SK-N-SH (cell line): ENCODE results near the gene RCAN1. TPM values are rescaled to one million over a fixed set of nuclear protein-coding genes. Genes with fewer than 3 reads are reported as not detected.

ENCODE experiments used
- CTCF ChIA-PET: fragments of 300-600, 350-600 bp; formaldehyde crosslinking; extraction: SDS; loops from one replicate; lab custom pipeline; 2021; lab: Yijun Ruan, JAX
- POLR2A ChIA-PET: fragments of 350-600 bp; sonication (Branson Sonifier 250); formaldehyde crosslinking; extraction: SDS; loops from one replicate; lab custom pipeline; 2020; ENCODE audit warnings: antibody characterized with exemption, inconsistent platforms; lab: Yijun Ruan, JAX
- DNase-seq: peaks from one replicate; pipeline ENCODE4 v3.0.0; 2012
- H2AFZ ChIP-seq: fragments of 200-600 bp; sonication (generic); 2 replicates; pipeline ENCODE4 v1.8.1; 2016; ENCODE audit warnings: antibody characterized with exemption, mild to moderate bottlenecking, low read depth
- H3F3A ChIP-seq: fragments of 200-600 bp; sonication (generic); replicated peaks from 2 replicates; pipeline ENCODE3; 2016; ENCODE audit warnings: antibody characterized with exemption, mild to moderate bottlenecking; ENCODE audit not compliant: insufficient read depth
- H3K27ac ChIP-seq, 2 experiments: fragments of 200-500 bp in 1 of 2; fragments of 200-600 bp in 1 of 2; sonication (Bioruptor generic) in 1 of 2; sonication (generic), shearing (Covaris generic) in 1 of 2; 2 replicates each; pipeline versions ENCODE4 v1.5.1 to v1.6.1; 2014 to 2016; ENCODE audit warnings: low read depth in 2 of 2, inconsistent platforms in 1 of 2, low read length in 1 of 2, mild to moderate bottlenecking in 1 of 2, mixed read lengths in 1 of 2
- H3K27me3 ChIP-seq: fragments of 200-600 bp; sonication (generic), shearing (Covaris generic); 2 replicates; pipeline ENCODE4 v1.6.1; 2016; ENCODE audit warnings: mixed run types; ENCODE audit not compliant: insufficient read depth
- H3K36me3 ChIP-seq, 2 experiments: fragments of 200-500 bp in 1 of 2; fragments of 200-600 bp in 1 of 2; sonication (Bioruptor generic) in 1 of 2; sonication (generic) in 1 of 2; replicated peaks in 1 of 2; 2 replicates each; pipeline versions ENCODE3 to v1.5.1; 2014 to 2016; ENCODE audit warnings: low read length in 1 of 2, mild to moderate bottlenecking in 1 of 2; ENCODE audit not compliant: insufficient read depth in 2 of 2, control insufficient read depth in 1 of 2
- H3K4me1 ChIP-seq, 2 experiments: fragments of 200-500 bp in 1 of 2; fragments of 200-600 bp in 1 of 2; sonication (Bioruptor generic) in 1 of 2; sonication (generic), shearing (Covaris generic) in 1 of 2; 2 replicates each; pipeline versions ENCODE4 v1.5.1 to v1.6.1; 2014 to 2016; ENCODE audit warnings: low read depth in 1 of 2, low read length in 1 of 2, mixed run types in 1 of 2; ENCODE audit not compliant: insufficient read depth in 2 of 2, control insufficient read depth in 1 of 2
- H3K4me2 ChIP-seq: fragments of 200-600 bp; sonication (generic), shearing (Covaris generic); 2 replicates; pipeline ENCODE4 v1.6.1; 2017; ENCODE audit warnings: mixed run types
- H3K4me3 ChIP-seq, 2 experiments: fragments of 200-500 bp in 1 of 2; fragments of 200-600 bp in 1 of 2; sonication (Bioruptor generic) in 1 of 2; sonication (generic), shearing (Covaris generic) in 1 of 2; 2 replicates each; pipeline versions ENCODE4 v1.5.1 to v1.8.1; 2014 to 2016; ENCODE audit warnings: low read depth in 2 of 2, inconsistent platforms in 1 of 2, low read length in 1 of 2, mild to moderate bottlenecking in 1 of 2, mixed read lengths in 1 of 2, moderate library complexity in 1 of 2
- H3K79me2 ChIP-seq: fragments of 200-600 bp; sonication (generic); 2 replicates; pipeline ENCODE4 v1.8.1; 2017; ENCODE audit warnings: mild to moderate bottlenecking; ENCODE audit not compliant: insufficient read depth
- H3K9ac ChIP-seq: fragments of 200-600 bp; sonication (generic); 2 replicates; pipeline ENCODE4 v1.6.1; 2017; ENCODE audit warnings: mixed run types
- H3K9me2 ChIP-seq: fragments of 200-600 bp; sonication (generic); 2 replicates; pipeline ENCODE4 v1.6.1; 2017; ENCODE audit warnings: mixed run types
- H3K9me3 ChIP-seq: fragments of 200-600 bp; sonication (generic); 2 replicates; pipeline ENCODE4 v1.6.1; 2017; ENCODE audit warnings: mixed run types, mild to moderate bottlenecking, moderate library complexity
- H4K20me1 ChIP-seq: fragments of 200-600 bp; sonication (generic); 2 replicates; pipeline ENCODE4 v1.6.1; 2017; ENCODE audit warnings: mild to moderate bottlenecking, mixed run types; ENCODE audit not compliant: insufficient read depth
- ELF1 ChIP-seq: IDR thresholded peaks from 2 replicates; pipeline ENCODE4 v1.4.0; 2012
- EP300 ChIP-seq, 2 experiments: IDR thresholded peaks; 2 replicates each; pipeline versions ENCODE4 v1.4.0 to v1.6.1; 2012; ENCODE audit warnings: borderline replicate concordance in 1 of 2, low read depth in 1 of 2, low read length in 1 of 2
- EZH2phosphoT487 ChIP-seq: fragments of 200-600 bp; sonication (generic); IDR thresholded peaks from 2 replicates; pipeline ENCODE4 v1.6.1; 2017; ENCODE audit warnings: low read depth, mixed run types, mild to moderate bottlenecking, antibody characterized with exemption, moderate library complexity, borderline replicate concordance
- GABPA ChIP-seq: IDR thresholded peaks from 2 replicates; pipeline ENCODE4 v1.4.0; 2012; ENCODE audit warnings: low read depth, mild to moderate bottlenecking
- GATA2 ChIP-seq: sonication (generic); formaldehyde crosslinking; IDR thresholded peaks from 2 replicates; pipeline ENCODE4 v1.5.0; 2020; ENCODE audit warnings: mild to moderate bottlenecking, missing genetic modification reagents
- JUND ChIP-seq: IDR thresholded peaks from 2 replicates; pipeline ENCODE4 v1.4.0; 2012
- MAX ChIP-seq: IDR thresholded peaks from 2 replicates; pipeline ENCODE4 v1.4.0; 2012; ENCODE audit warnings: low read depth
- NRF1 ChIP-seq: IDR thresholded peaks from 2 replicates; pipeline ENCODE4 v1.6.1; 2012; ENCODE audit warnings: low read depth, mild to moderate bottlenecking, low read length
- PBX3 ChIP-seq: IDR thresholded peaks from 2 replicates; pipeline ENCODE4; 2012
- POLR2AphosphoS5 ChIP-seq: IDR thresholded peaks from 2 replicates; pipeline ENCODE4 v1.6.1; 2012; ENCODE audit warnings: low read depth, low read length
- RCOR1 ChIP-seq: fragments of 150-350 bp; IDR thresholded peaks from 2 replicates; pipeline ENCODE4 v1.6.1; 2017; ENCODE audit warnings: antibody characterized with exemption, low read length
- REST ChIP-seq: IDR thresholded peaks from 2 replicates; pipeline ENCODE4 v1.6.1; 2012; ENCODE audit warnings: mild to moderate bottlenecking, low read depth, low read length, moderate library complexity
- RFX5 ChIP-seq: IDR thresholded peaks from 2 replicates; pipeline ENCODE4 v1.6.1; 2012; ENCODE audit warnings: mild to moderate bottlenecking, improper control_type of control experiment, low read length
- SMC3 ChIP-seq: IDR thresholded peaks from 2 replicates; pipeline ENCODE4 v1.6.1; 2012; ENCODE audit warnings: low read depth, low read length, improper control_type of control experiment
- TCF12 ChIP-seq: IDR thresholded peaks from 2 replicates; pipeline ENCODE4 v1.4.0; 2012
- YY1 ChIP-seq: IDR thresholded peaks from 2 replicates; pipeline ENCODE4 v1.4.0; 2012; ENCODE audit warnings: low read depth, mild to moderate bottlenecking
- WGBS: methylation state at CpG from one replicate; pipeline ENCODE4 v1.1.6; 2017; ENCODE audit warnings: low lambda C conversion rate; 5-methylcytosine and 5-hydroxymethylcytosine counted together
- polyA plus RNA-seq, 3 experiments: library from polyadenylated mRNA; depleted of rRNA; stranded (reverse); fragments of >200 nt; gene quantifications; 2 replicates each; pipeline ENCODE4 v1.2.3, GENCODE V29; 2012

The RCAN1 gene
- polyA plus RNA-seq, 1 of the 3 experiments (the other 2 are of a cell fraction): 16.7 TPM

- 79% methylated on average over 3 of the region's 3 CpGs for WGBS
Measured at GRCh38 chr21:34543017-34543416, 71.9 kb downstream of the RCAN1 start.

GRCh38 chr21:34540206-34540605, 74.7 kb downstream of the RCAN1 start:
- H3K9ac ChIP-seq: no peak overlapping the region
- no peak overlapping the region for H3K27ac ChIP-seq
- WGBS: 94% methylated on average over 5 of the region's 5 CpGs
- no peaks in the 10 kb centered on the region for H4K20me1 ChIP-seq
- ChIA-PET CTCF (interaction anchor here (0.8 kb wide), 1 partner anchor 19 kb away, joined by 3 read pairs; no protein-coding TSS in a partner anchor), POLR2A (no interaction called here)
- no peak for DNase-seq
- no peak overlapping the region for H3K4me3 ChIP-seq
- no peak overlapping the region for H2AFZ ChIP-seq
- no peak overlapping the region for H3K4me2 ChIP-seq
- no peaks in the 10 kb centered on the region for H3K27me3 ChIP-seq
- TF ChIP-seq RFX5 (no peak), GATA2 (CRISPR knock-in tag) (no peak), YY1 (no peak), RCOR1 (no peak), PBX3 (no peak), SMC3 (no peak), REST (no peak), TCF12 (no peak), MAX (no peak), EZH2phosphoT487 (no peak), GABPA (no peak)
- H3K4me1 ChIP-seq: peaks cover 4 to 13% of the 10 kb centered on the region in 2 experiments; a peak in 2 of 4 replicates
- peaks cover 6% of the 10 kb centered on the region for H3F3A ChIP-seq
- H3K9me3 ChIP-seq: no peaks in the 10 kb centered on the region
- H3K36me3 ChIP-seq: no peaks in the 10 kb centered on the region
- H3K9me2 ChIP-seq: no peaks in the 10 kb centered on the region
- H3K79me2 ChIP-seq: no peaks in the 10 kb centered on the region

More at GRCh38 chr21:34543017-34543416, 71.9 kb downstream of the RCAN1 start:
- Histone ChIP-seq H4K20me1 (no peaks in the 10 kb centered on the region), H2AFZ (no peak overlapping the region), H3K79me2 (no peaks in the 10 kb centered on the region), H3K9me3 (no peaks in the 10 kb centered on the region), H3K4me1 (peaks cover 2 to 16% of the 10 kb centered on the region in 2 experiments; a peak in 3 of 4 replicates), H3K9ac (no peak overlapping the region), H3K27me3 (no peaks in the 10 kb centered on the region), H3K27ac (no peak overlapping the region), H3F3A (peaks cover 11% of the 10 kb centered on the region), H3K4me3 (no peak overlapping the region), H3K36me3 (no peaks in the 10 kb centered on the region), H3K4me2 (no peak overlapping the region), H3K9me2 (no peaks in the 10 kb centered on the region)
- DNase-seq: no peak
- TF ChIP-seq JUND: no peak
- TF ChIP-seq RCOR1: no peak
- no peak for TF ChIP-seq ELF1
- TF ChIP-seq NRF1: no peak
- no peak for TF ChIP-seq RFX5
- TF ChIP-seq MAX: no peak
- TF ChIP-seq POLR2AphosphoS5: no peak
- no peak for TF ChIP-seq EP300 (IDR thresholded peaks at IDR 0.05; ENCODE audit: borderline replicate concordance in 1 of 2, low read depth in 1 of 2, low read length in 1 of 2)
- no peak for TF ChIP-seq GATA2 (CRISPR knock-in tag)
- POLR2A ChIA-PET: no interaction called here
- CTCF ChIA-PET: interaction anchor here (1.4 to 1.8 kb wide), 4 partner anchors 11 to 26 kb away, joined by 3 to 16 read pairs (median 8); no protein-coding TSS in a partner anchor
